H1 (cell line): Measurements from ENCODE around the gene CIROP. TPM values are rescaled to one million over a fixed set of nuclear protein-coding genes. Genes with fewer than 3 reads are reported as not detected.

ENCODE experiments used
- BACH1 ChIP-seq: IDR thresholded peaks from 2 replicates; pipeline ENCODE4 v1.6.1; 2012; ENCODE audit warnings: low read length, improper control_type of control experiment
- CBX5 ChIP-seq: fragments of 300-800, 300-1000 bp; sonication (generic); IDR thresholded peaks from 2 replicates; pipeline ENCODE4 v1.7.1; 2016; ENCODE audit warnings: antibody characterized with exemption, low read length, low read depth
- CHD1 ChIP-seq: IDR thresholded peaks from 2 replicates; pipeline ENCODE4 v1.6.1; 2012; ENCODE audit warnings: low read depth, low read length, improper control_type of control experiment
- CHD7 ChIP-seq: fragments of 300-600 bp; sonication (generic); IDR thresholded peaks from 2 replicates; pipeline ENCODE4 v1.7.1; 2012; ENCODE audit warnings: low read length, moderate library complexity, mild to moderate bottlenecking, inconsistent platforms; ENCODE audit not compliant: insufficient replicate concordance
- HDAC2 ChIP-seq, 2 experiments: fragments of 300-600 bp in 1 of 2; sonication (generic) in 1 of 2; IDR thresholded peaks; 2 replicates each; pipeline ENCODE4 v1.6.1; 2011 to 2012; ENCODE audit warnings: low read depth in 2 of 2, low read length in 2 of 2, mild to moderate bottlenecking in 2 of 2, moderate library complexity in 2 of 2, borderline replicate concordance in 1 of 2, inconsistent platforms in 1 of 2
- NANOG ChIP-seq: IDR thresholded peaks from 2 replicates; pipeline ENCODE4 v1.6.1; 2011; ENCODE audit warnings: low read length, low read depth, mild to moderate bottlenecking, inconsistent platforms; ENCODE audit not compliant: insufficient read depth, poor library complexity, severe bottlenecking
- POLR2AphosphoS5 ChIP-seq: IDR thresholded peaks from 2 replicates; pipeline ENCODE4 v1.6.1; 2011; ENCODE audit warnings: low read depth, low read length
- RNF2 ChIP-seq: fragments of 200-900, 300-1000 bp; sonication (generic); IDR thresholded peaks from 2 replicates; pipeline ENCODE4 v1.7.1; 2016; ENCODE audit warnings: borderline replicate concordance, low read depth, mild to moderate bottlenecking, antibody characterized with exemption, low read length; ENCODE audit not compliant: poor library complexity, severe bottlenecking; ENCODE audit errors: missing control alignments
- SIN3A ChIP-seq, 2 experiments: IDR thresholded peaks in 1 of 2; conservative IDR thresholded peaks in 1 of 2; 2 replicates each; pipeline ENCODE4 v1.6.1; 2011 to 2012; ENCODE audit warnings: low read length in 2 of 2, improper control_type of control experiment in 1 of 2, low read depth in 1 of 2, mild to moderate bottlenecking in 1 of 2
- SP4 ChIP-seq: IDR thresholded peaks from 2 replicates; pipeline ENCODE4 v1.6.1; 2012; ENCODE audit warnings: low read length, inconsistent platforms
- TEAD4 ChIP-seq: IDR thresholded peaks from 2 replicates; pipeline ENCODE4 v1.6.1; 2012; ENCODE audit warnings: low read depth, low read length, inconsistent platforms, mixed read lengths
- YY1 ChIP-seq: IDR thresholded peaks from 2 replicates; pipeline ENCODE4 v1.6.1; 2011; ENCODE audit warnings: low read depth, mild to moderate bottlenecking, low read length
- polyA plus RNA-seq, 7 experiments: library from polyadenylated mRNA; depleted of rRNA in 3 of 7; stranded (reverse) in 5 of 7; unstranded in 2 of 7; fragments of >200 nt in 5 of 7; fragments of 200-250 nt in 2 of 7; gene quantifications; 1 replicate in 5 of 7; 2 replicates in 1 of 7; 4 replicates in 1 of 7; pipeline versions ENCODE4 v1.2.1 to v1.2.3, GENCODE V29; 2011 to 2013; ENCODE audit warnings: missing spikeins in 2 of 7, mixed read lengths in 2 of 7
- total RNA-seq: library from RNA; stranded (reverse); fragmentation: NEBNext Ultra II Directional; extraction: Animal tissue kit (Norgen Biotek cat#: 25700); gene quantifications from 2 replicates; pipeline ENCODE4 v1.2.1, GENCODE V29; 2021

The CIROP gene
- total and polyA plus RNA-seq, 2 of the 8 experiments (the other 6 are each of a cell fraction or from before 2014, with no cell fraction given), result 0.06 TPM; not detected in 1

- TF ChIP-seq CHD7 (no peak), CHD1 (no peak), SP4 (no peak), TEAD4 (no peak), POLR2AphosphoS5 (peak; percentile 37; the same call in 1 of the 2 replicates), BACH1 (no peak), SIN3A (conservative IDR thresholded peaks at IDR 0.05 in 1 of 2, IDR thresholded peaks at IDR 0.05 in 1 of 2; ENCODE audit: low read depth in 1 of 2, low read length in 2 of 2) (no peak), HDAC2 (IDR thresholded peaks at IDR 0.05; ENCODE audit: borderline replicate concordance in 1 of 2, low read depth in 2 of 2, low read length in 2 of 2) (no peak), YY1 (no peak), RNF2 (no peak), NANOG (no peak), CBX5 (no peak)
Observed at GRCh38 chr14:23063601-23064000, 41.2 kb downstream of the CIROP start (continued).
